ENCODE measurements around the gene LRRC66. TPM values are rescaled to one million over a fixed set of nuclear protein-coding genes. Genes with fewer than 3 reads are reported as not detected.

LRRC66 gene
- total and polyA plus RNA-seq, 2 of the 13 experiments (the other 11 are each of a cell fraction or from before 2014, with no cell fraction given), result not detected

GRCh38 chr4:52051615-52052474 lies 31.7 kb upstream of the LRRC66 start (continued):
- TF ChIP-seq SOX13 (IDR thresholded peaks at IDR 0.05) (no peak), SOX13 (CRISPR knock-in tag; conservative IDR thresholded peaks at IDR 0.05 in 1 of 2, IDR thresholded peaks at IDR 0.05 in 1 of 2) (0 out of 4 replicates have a peak, but pooled peaks of 1 of the 2 experiments have one; percentile 11), KDM3A (CRISPR knock-in tag; IDR thresholded peaks at IDR 0.05; ENCODE audit: low read depth) (no peak), ZNF776 (CRISPR knock-in tag; IDR thresholded peaks at IDR 0.05) (peak; percentile 48; the same call in 1 of the 2 replicates), ZNF562 (CRISPR knock-in tag; IDR thresholded peaks at IDR 0.05; ENCODE audit: borderline replicate concordance) (no peak), ZNF232 (CRISPR knock-in tag; IDR thresholded peaks at IDR 0.05; ENCODE audit: borderline replicate concordance) (peak; percentile 64; the same call in 1 of the 2 replicates), ZNF713 (CRISPR knock-in tag; IDR thresholded peaks at IDR 0.05) (no peak), ZNF687 (CRISPR knock-in tag; IDR thresholded peaks at IDR 0.05) (peak; percentile 74), ZNF879 (CRISPR knock-in tag; IDR thresholded peaks at IDR 0.05) (no peak), RBFOX2 (IDR thresholded peaks at IDR 0.05; ENCODE audit: low read depth, low read length) (0 out of 2 replicates have a peak, but pooled peaks have one; percentile 35), ZNF800 (CRISPR knock-in tag; IDR thresholded peaks at IDR 0.05) (peak; percentile 87), ZNF468 (CRISPR knock-in tag; IDR thresholded peaks at IDR 0.05) (no peak), ZNF383 (CRISPR knock-in tag; IDR thresholded peaks at IDR 0.05; ENCODE audit: borderline replicate concordance) (no peak), ZKSCAN8 (CRISPR knock-in tag; IDR thresholded peaks at IDR 0.05; ENCODE audit: borderline replicate concordance) (no peak), HDAC1 (CRISPR knock-in tag; IDR thresholded peaks at IDR 0.05) (peak; percentile 64), RBAK (CRISPR knock-in tag; IDR thresholded peaks at IDR 0.05) (no peak), ZNF17 (CRISPR knock-in tag; IDR thresholded peaks at IDR 0.05) (no peak), DMAP1 (CRISPR knock-in tag; IDR thresholded peaks at IDR 0.05) (peak; percentile 78; the same call in 1 of the 2 replicates), ZMAT3 (CRISPR knock-in tag; conservative IDR thresholded peaks at IDR 0.05) (0 out of 2 replicates have a peak, but pooled peaks have one; percentile 41), STAT6 (CRISPR knock-in tag; IDR thresholded peaks at IDR 0.05; ENCODE audit: borderline replicate concordance) (no peak)

Measured in HepG2 (cell line).